Loucy (cell line): ENCODE results near the gene PTPRK.
A peak's percentile ranks its signal among the peaks of the same experiment; 100 is the strongest.

Source experiments
- H2AFZ ChIP-seq: fragments of 200-600 bp; sonication (generic); 2 replicates; pipeline ENCODE4 v1.6.0; 2016; ENCODE audit warnings: antibody characterized with exemption, mild to moderate bottlenecking, low read length, moderate library complexity
- H3F3A ChIP-seq: fragments of 200-600 bp; 2 replicates; pipeline ENCODE4 v1.6.0; 2016; ENCODE audit warnings: antibody characterized with exemption, low read depth, mild to moderate bottlenecking
- H3K27me3 ChIP-seq: fragments of 200-600 bp; sonication (generic); 2 replicates; pipeline ENCODE4 v1.6.1; 2014; ENCODE audit warnings: low read length, mild to moderate bottlenecking; ENCODE audit not compliant: insufficient read depth, poor library complexity, severe bottlenecking
- H3K36me3 ChIP-seq: fragments of 200-600 bp; sonication (generic); 2 replicates; pipeline ENCODE4 v1.6.1; 2016; ENCODE audit warnings: low read length; ENCODE audit not compliant: insufficient read depth
- H3K4me1 ChIP-seq: fragments of 200-600 bp; sonication (generic); 2 replicates; pipeline ENCODE4 v1.5.1; 2014; ENCODE audit warnings: low read length, mild to moderate bottlenecking; ENCODE audit not compliant: insufficient read depth, poor library complexity, severe bottlenecking
- H3K4me2 ChIP-seq: fragments of 200-600 bp; sonication (generic); 2 replicates; pipeline ENCODE4 v1.6.0; 2014; ENCODE audit warnings: antibody characterized with exemption, low read length, low read depth, mild to moderate bottlenecking; ENCODE audit not compliant: poor library complexity, severe bottlenecking
- H3K4me3 ChIP-seq: fragments of 200-600 bp; sonication (generic); 2 replicates; pipeline ENCODE4 v1.5.1; 2014; ENCODE audit warnings: low read length, mild to moderate bottlenecking, mixed read lengths; ENCODE audit not compliant: poor library complexity, severe bottlenecking
- H3K79me2 ChIP-seq: fragments of 200-600 bp; sonication (generic); 2 replicates; pipeline ENCODE4 v1.6.1; 2014; ENCODE audit warnings: low read length; ENCODE audit not compliant: insufficient read depth
- H3K9ac ChIP-seq: fragments of 200-600 bp; sonication (generic); 2 replicates; pipeline ENCODE4 v1.6.0; 2014; ENCODE audit warnings: mild to moderate bottlenecking, low read depth, low read length, moderate library complexity; ENCODE audit not compliant: poor library complexity, severe bottlenecking
- H3K9me2 ChIP-seq: fragments of 200-600 bp; sonication (generic); replicated peaks from 2 replicates; pipeline ENCODE4 v1.6.1; 2016; ENCODE audit warnings: low read depth, low read length, mixed read lengths
- H3K9me3 ChIP-seq: fragments of 200-600 bp; sonication (generic); 2 replicates; pipeline ENCODE4 v1.6.1; 2014; ENCODE audit warnings: mild to moderate bottlenecking, antibody characterized with exemption, low read length, low read depth; ENCODE audit not compliant: insufficient read depth
- H4K20me1 ChIP-seq: fragments of 200-600 bp; sonication (generic); 2 replicates; pipeline ENCODE4 v1.6.0; 2014; ENCODE audit warnings: antibody characterized with exemption, low read length, mild to moderate bottlenecking; ENCODE audit not compliant: insufficient read depth, poor library complexity, severe bottlenecking
- EZH2phosphoT487 ChIP-seq: fragments of 200-600 bp; IDR thresholded peaks from 2 replicates; pipeline ENCODE4 v1.6.1; 2018; ENCODE audit warnings: antibody characterized with exemption, mild to moderate bottlenecking, moderate library complexity, borderline replicate concordance
- TF ChIP-seq, protein P1 (sequence below): fragments of 200-600 bp; sonication (generic); conservative IDR thresholded peaks from 2 replicates; pipeline ENCODE4 v1.5.1; 2014; ENCODE audit warnings: mild to moderate bottlenecking, antibody characterized with exemption, low read length

Gene PTPRK

DNA sequence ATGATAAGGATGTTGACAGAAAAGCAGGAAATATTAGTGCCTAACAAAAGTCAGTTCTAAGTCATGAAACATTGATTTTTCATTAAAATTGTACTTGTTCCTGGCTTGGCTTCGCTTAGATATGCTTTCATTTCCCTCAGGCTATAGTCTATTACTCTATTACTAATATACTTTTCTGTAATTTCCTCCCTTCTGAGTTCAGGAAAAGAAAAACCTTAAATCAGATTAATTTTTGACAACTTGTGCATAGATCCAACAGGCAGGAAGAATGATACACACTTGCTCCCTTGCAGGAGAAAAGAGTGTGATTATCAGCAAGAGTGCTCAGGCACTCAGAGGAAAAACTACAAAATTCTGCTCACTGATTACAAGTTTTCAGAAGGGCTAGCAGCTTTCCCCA is 474.4 kb downstream of the PTPRK start:
- Histone ChIP-seq H3K4me3 (no peak overlapping the region), H3K36me3 (no peaks in the 10 kb centered on the region), H3K9me2 (no peaks in the 10 kb centered on the region), H2AFZ (peak overlapping the region; percentile 37; the same call in 1 of the 2 replicates), H4K20me1 (no peaks in the 10 kb centered on the region), H3K9ac (no peak overlapping the region), H3F3A (no peaks in the 10 kb centered on the region), H3K27me3 (no peaks in the 10 kb centered on the region), H3K9me3 (no peaks in the 10 kb centered on the region), H3K79me2 (no peaks in the 10 kb centered on the region), H3K4me2 (peak overlapping the region; percentile 10), H3K4me1 (peaks cover 8% of the 10 kb centered on the region)
- TF ChIP-seq, protein P1, sequence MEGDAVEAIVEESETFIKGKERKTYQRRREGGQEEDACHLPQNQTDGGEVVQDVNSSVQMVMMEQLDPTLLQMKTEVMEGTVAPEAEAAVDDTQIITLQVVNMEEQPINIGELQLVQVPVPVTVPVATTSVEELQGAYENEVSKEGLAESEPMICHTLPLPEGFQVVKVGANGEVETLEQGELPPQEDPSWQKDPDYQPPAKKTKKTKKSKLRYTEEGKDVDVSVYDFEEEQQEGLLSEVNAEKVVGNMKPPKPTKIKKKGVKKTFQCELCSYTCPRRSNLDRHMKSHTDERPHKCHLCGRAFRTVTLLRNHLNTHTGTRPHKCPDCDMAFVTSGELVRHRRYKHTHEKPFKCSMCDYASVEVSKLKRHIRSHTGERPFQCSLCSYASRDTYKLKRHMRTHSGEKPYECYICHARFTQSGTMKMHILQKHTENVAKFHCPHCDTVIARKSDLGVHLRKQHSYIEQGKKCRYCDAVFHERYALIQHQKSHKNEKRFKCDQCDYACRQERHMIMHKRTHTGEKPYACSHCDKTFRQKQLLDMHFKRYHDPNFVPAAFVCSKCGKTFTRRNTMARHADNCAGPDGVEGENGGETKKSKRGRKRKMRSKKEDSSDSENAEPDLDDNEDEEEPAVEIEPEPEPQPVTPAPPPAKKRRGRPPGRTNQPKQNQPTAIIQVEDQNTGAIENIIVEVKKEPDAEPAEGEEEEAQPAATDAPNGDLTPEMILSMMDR, result no peak
- TF ChIP-seq EZH2phosphoT487, result no peak

DNA sequence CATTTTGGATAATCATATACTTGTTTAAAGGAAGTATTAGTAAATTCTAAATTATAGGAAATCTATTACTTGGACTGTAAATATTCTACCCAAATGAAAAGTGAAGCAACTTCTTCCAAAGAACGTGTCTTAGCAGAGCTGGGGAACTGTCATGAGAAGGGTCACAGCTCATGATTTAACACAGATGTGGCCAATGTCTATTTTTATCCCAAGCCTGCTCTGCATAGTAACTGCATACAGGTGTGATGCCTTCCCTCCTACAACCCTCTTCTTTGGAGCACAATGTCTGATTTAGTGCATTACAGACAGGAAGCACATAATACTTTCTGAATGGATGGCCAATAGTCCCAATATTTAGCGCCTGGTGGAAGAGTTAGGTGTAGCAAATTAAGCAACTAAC is 480.9 kb downstream of the PTPRK start:
- Histone ChIP-seq H4K20me1 (no peaks in the 10 kb centered on the region), H3K27me3 (no peaks in the 10 kb centered on the region), H3K79me2 (no peaks in the 10 kb centered on the region), H3K4me1 (peaks cover 10% of the 10 kb centered on the region), H3K36me3 (no peaks in the 10 kb centered on the region), H3F3A (no peaks in the 10 kb centered on the region), H3K9ac (no peak overlapping the region), H3K4me3 (no peak overlapping the region), H3K9me3 (no peaks in the 10 kb centered on the region), H2AFZ (no peak overlapping the region), H3K4me2 (no peak overlapping the region), H3K9me2 (no peaks in the 10 kb centered on the region)
- TF ChIP-seq, protein P1, result no peak
- TF ChIP-seq EZH2phosphoT487, result no peak

DNA sequence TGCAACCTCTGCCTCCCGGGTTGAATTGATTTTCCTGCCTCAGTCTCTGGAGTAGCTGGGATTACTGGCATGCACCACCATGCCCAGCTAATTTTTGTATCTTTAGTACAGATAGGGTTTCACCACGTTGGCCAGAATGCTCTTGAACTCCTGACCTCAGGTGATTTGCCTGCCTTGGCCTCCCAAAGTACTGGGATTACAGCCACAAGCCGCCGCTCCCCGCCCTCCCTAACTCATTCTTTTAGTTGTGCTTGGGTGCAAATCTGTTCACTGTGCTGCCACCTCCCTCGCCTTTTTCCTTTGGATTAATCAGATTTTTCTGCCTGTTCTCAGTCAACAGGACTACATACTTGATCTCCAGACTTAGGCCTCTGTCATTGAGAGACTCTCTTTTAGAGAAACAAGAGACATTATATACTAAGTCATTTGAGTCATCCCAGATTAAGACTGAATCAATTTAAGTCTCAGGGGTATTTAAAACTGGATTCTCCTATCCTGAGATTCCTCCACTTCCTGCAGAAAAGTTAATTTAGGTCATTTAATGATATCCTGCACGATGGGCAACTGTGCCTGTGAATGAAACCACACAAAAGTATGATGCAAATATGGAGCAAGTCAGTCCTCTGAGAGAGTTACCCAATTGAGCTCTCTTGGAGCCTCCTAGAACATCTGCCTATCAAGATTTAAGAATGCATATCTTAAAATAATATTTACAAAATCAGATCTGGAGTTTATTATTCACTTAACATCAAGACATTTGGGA is 483.4 kb downstream of the PTPRK start:
- Histone ChIP-seq H3K4me3 (no peak overlapping the region), H3K36me3 (no peaks in the 10 kb centered on the region), H3K9me3 (no peaks in the 10 kb centered on the region), H3K4me2 (no peak overlapping the region), H3F3A (no peaks in the 10 kb centered on the region), H3K9me2 (no peaks in the 10 kb centered on the region), H3K27me3 (no peaks in the 10 kb centered on the region), H3K9ac (no peak overlapping the region), H3K4me1 (peaks cover 25% of the 10 kb centered on the region), H4K20me1 (no peaks in the 10 kb centered on the region), H2AFZ (no peak overlapping the region), H3K79me2 (no peaks in the 10 kb centered on the region)
- TF ChIP-seq, protein P1, result no peak
- TF ChIP-seq EZH2phosphoT487, result no peak
